HUES64 (cell line): ENCODE data around the gene NBEA.

Experiments
- H3K27ac ChIP-seq: 2 replicates; pipeline ENCODE4 v1.7.0; 2013; ENCODE audit warnings: low read depth, low read length, inconsistent platforms
- H3K27me3 ChIP-seq: 2 replicates; pipeline ENCODE4 v1.6.1; 2013; ENCODE audit warnings: mild to moderate bottlenecking, low read length; ENCODE audit not compliant: insufficient read depth
- H3K36me3 ChIP-seq: 2 replicates; pipeline ENCODE4 v1.6.1; 2013; ENCODE audit warnings: mild to moderate bottlenecking, low read length; ENCODE audit not compliant: insufficient read depth
- H3K4me1 ChIP-seq: 2 replicates; pipeline ENCODE4 v1.6.1; 2013; ENCODE audit warnings: mild to moderate bottlenecking, low read length, moderate library complexity; ENCODE audit not compliant: insufficient read depth
- H3K4me3 ChIP-seq: 2 replicates; pipeline ENCODE4 v1.5.1; 2013; ENCODE audit warnings: mild to moderate bottlenecking, low read length, moderate library complexity
- H3K9ac ChIP-seq: 2 replicates; pipeline ENCODE4 v1.6.1; 2013; ENCODE audit warnings: mild to moderate bottlenecking, low read depth, low read length
- H3K9me3 ChIP-seq: 2 replicates; pipeline ENCODE4 v1.6.1; 2013; ENCODE audit warnings: low read depth, low read length; ENCODE audit not compliant: insufficient read depth
- WGBS: fragments of 150-250, 120-280 bp; methylation state at CpG from one replicate; pipeline ENCODE4 v1.1.7; 2013; ENCODE audit warnings: missing lambda C conversion rate; 5-methylcytosine and 5-hydroxymethylcytosine counted together

Gene NBEA

DNA sequence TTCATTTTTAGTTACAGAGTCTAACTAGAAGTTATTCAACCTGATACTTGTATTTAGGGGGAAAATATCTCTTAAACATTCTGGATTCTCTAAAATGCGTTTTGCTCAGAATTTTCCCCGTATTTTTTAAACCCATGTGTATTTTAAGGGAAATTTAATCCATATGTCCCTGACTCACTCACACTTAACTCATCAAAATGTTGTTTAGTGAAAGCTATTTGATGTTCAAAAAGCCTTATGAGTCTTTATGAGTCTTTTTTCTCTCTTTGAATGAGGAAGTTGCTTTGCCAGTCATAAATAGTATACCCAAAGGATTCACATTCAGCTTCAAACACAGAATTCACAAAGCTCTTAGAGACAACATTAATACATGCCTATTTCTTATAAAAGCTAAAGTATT lies 518.0 kb downstream of the NBEA start:
- Histone ChIP-seq H3K4me3 (no peak overlapping the region), H3K27ac (no peak overlapping the region), H3K36me3 (no peaks in the 10 kb centered on the region), H3K4me1 (no peaks in the 10 kb centered on the region), H3K27me3 (no peaks in the 10 kb centered on the region), H3K9me3 (no peaks in the 10 kb centered on the region), H3K9ac (no peak overlapping the region)
- no CpG with 5 or more reads among the region's 2 CpGs for WGBS

GRCh38 chr13:35465371-35465770 lies 523.3 kb downstream of the NBEA start:
- WGBS: no CpG with 5 or more reads among the region's 3 CpGs

GRCh38 chr13:35468195-35468594 lies 526.1 kb downstream of the NBEA start:
- Histone ChIP-seq H3K9me3 (no peaks in the 10 kb centered on the region), H3K27ac (no peak overlapping the region), H3K4me3 (no peak overlapping the region), H3K9ac (no peak overlapping the region), H3K36me3 (no peaks in the 10 kb centered on the region), H3K27me3 (peaks cover 42% of the 10 kb centered on the region), H3K4me1 (peaks cover 26% of the 10 kb centered on the region; the same call in 1 of the 2 replicates)
- 100% methylated on average over 1 of the region's 1 CpG for WGBS

More at GRCh38 chr13:35465371-35465770, 523.3 kb downstream of the NBEA start:
- H3K4me1 ChIP-seq: peaks cover 8% of the 10 kb centered on the region; the same call in 1 of the 2 replicates
- no peaks in the 10 kb centered on the region for H3K36me3 ChIP-seq
- H3K4me3 ChIP-seq: no peak overlapping the region
- H3K9me3 ChIP-seq: no peaks in the 10 kb centered on the region
- no peak overlapping the region for H3K9ac ChIP-seq
- H3K27me3 ChIP-seq: peaks cover 14% of the 10 kb centered on the region
- H3K27ac ChIP-seq: no peak overlapping the region

DNA sequence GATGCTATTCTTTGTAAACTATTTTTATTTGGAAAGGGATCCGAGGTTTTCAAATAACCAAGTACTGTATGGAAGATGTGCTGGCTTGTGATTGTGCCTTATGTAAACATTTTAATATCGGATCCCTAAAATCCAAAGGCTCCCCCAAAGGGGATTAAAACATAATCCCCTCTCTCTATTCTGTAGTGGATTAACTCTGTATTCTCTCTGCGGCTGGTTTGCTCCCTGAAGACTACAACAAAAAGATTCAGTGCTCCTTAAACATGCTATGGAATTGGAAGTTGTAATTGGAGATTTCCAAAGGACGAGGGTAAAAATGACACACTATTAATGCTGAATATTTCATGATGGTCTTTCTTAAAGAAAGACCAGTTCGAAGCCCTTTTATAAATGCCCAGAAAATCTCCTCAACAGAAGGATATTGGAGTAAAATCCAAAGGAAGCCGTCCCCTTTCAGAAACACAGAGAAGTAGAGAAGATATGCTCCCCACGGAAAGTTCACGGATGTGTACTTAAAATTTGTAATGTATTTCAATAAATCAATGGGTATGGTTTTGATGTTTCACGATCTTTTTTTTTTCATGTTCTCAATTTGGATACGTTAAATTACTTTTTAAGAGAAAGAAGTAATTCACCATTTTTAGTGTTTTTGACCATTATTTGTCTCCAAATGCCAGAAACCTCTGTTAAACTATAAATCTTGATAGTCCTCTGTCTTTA lies 527.9 kb downstream of the NBEA start:
- Histone ChIP-seq H3K4me3 (peak overlapping the region; percentile 66), H3K36me3 (no peaks in the 10 kb centered on the region), H3K27me3 (peaks cover 59% of the 10 kb centered on the region), H3K4me1 (peaks cover 32% of the 10 kb centered on the region; the same call in 1 of the 2 replicates), H3K27ac (no peak overlapping the region), H3K9ac (no peak overlapping the region), H3K9me3 (no peaks in the 10 kb centered on the region)
- WGBS: 46% methylated on average over 6 of the region's 10 CpGs

DNA sequence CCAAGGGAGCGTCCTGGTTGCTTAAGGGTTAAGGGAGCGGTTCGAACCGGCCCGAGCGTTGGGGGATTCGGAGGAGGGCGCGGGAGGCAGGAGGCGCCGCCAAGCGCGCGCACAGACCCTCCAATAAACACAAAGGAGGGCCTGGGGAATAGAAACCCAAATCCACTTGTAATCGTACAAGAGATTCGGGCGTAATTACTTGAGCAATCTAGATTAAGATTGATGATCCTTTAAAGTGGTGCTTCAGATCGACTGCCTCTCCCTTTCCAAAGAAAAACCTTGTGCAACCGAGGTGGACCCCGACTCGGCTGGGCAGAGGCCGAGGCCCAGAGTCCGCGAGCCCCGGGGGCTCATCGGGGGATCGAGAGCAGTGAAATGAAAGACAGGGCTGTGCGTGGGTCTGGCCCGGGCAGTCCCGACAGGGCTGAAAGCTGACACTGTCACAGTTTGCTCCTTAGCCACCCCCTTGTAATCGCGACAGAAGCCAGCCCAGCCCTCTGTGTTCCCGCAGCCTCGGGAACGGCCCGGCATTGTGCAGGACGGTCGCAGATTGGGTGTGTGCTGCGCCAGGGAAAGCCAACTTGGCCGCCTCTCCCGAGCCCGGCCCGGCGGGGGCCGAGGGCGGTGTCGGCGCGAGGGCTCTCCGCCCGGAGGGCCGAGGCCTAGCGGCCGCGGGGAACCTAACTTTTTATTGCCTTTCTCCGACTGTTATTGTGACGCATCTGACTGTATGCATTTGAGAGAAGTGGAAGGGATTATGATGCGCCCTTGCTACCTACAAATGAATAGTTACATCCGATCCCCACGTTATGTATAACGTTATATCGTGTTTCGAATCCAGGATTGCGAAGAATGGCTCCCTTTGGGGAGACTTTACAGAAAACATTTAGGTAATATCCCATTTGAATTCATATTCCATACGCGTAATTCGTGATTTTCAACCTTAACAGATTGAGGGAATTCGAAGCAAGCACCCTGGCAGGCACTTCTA lies 528.9 kb downstream of the NBEA start:
- Histone ChIP-seq H3K27me3 (peaks cover 69% of the 10 kb centered on the region), H3K4me1 (peaks cover 32% of the 10 kb centered on the region; the same call in 1 of the 2 replicates), H3K4me3 (peak overlapping the region; percentile 66), H3K9ac (peak overlapping the region; percentile 67), H3K9me3 (no peaks in the 10 kb centered on the region), H3K36me3 (no peaks in the 10 kb centered on the region), H3K27ac (no peak overlapping the region)
- WGBS: under 1% methylated on average over 68 of the region's 68 CpGs

- Histone ChIP-seq H3K9ac (no peak overlapping the region), H3K27me3 (peaks cover 78% of the 10 kb centered on the region), H3K4me3 (peak overlapping the region; percentile 66), H3K36me3 (no peaks in the 10 kb centered on the region), H3K4me1 (peaks cover 37% of the 10 kb centered on the region), H3K27ac (no peak overlapping the region), H3K9me3 (no peaks in the 10 kb centered on the region)
- 4% methylated on average over 24 of the region's 28 CpGs for WGBS
Observed at GRCh38 chr13:35471706-35472322, 529.7 kb downstream of the NBEA start.

DNA sequence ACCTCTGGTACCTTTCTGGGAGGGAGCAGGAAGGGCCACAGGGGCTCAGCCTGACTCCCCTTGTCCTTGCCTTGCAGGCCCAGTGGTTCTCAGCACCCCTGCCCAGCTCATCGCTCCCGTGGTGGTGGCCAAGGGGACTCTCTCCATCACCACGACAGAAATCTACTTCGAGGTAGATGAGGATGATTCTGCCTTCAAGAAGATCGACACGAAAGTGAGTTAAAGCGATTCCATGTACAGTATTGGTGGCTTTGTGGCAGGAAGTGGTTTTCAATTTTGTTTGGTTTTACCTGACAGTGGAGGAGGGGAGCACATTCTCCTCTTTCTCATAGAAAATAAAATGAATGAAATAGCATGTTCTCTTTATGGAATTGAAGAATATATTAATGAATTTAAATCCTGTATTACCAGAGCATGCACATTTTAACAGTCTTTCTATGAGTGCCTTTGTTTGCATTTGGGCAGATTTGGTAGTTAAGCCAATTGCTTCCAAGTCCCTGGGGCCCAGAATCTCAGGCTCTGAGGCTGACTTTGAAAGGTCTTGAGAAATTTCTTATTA lies 530.3 kb downstream of the NBEA start:
- Histone ChIP-seq H3K36me3 (no peaks in the 10 kb centered on the region), H3K4me1 (peaks cover 42% of the 10 kb centered on the region), H3K27me3 (peaks cover 84% of the 10 kb centered on the region), H3K9ac (no peak overlapping the region), H3K9me3 (no peaks in the 10 kb centered on the region), H3K4me3 (peak overlapping the region; percentile 66), H3K27ac (no peak overlapping the region)
- WGBS: 11% methylated on average over 7 of the region's 7 CpGs

GRCh38 chr13:35473206-35473775 lies 531.2 kb downstream of the NBEA start:
- H3K27me3 ChIP-seq: peaks cover 93% of the 10 kb centered on the region
- peaks cover 42% of the 10 kb centered on the region for H3K4me1 ChIP-seq
- no peaks in the 10 kb centered on the region for H3K9me3 ChIP-seq

GRCh38 chr13:35473802-35474201 lies 531.7 kb downstream of the NBEA start:
- Histone ChIP-seq H3K4me1 (peaks cover 42% of the 10 kb centered on the region), H3K27me3 (peaks cover 98% of the 10 kb centered on the region)
- WGBS: 80% methylated on average over 2 of the region's 2 CpGs

More at GRCh38 chr13:35473206-35473775, 531.2 kb downstream of the NBEA start:
- Histone ChIP-seq H3K4me3 (no peak overlapping the region), H3K9ac (no peak overlapping the region), H3K36me3 (no peaks in the 10 kb centered on the region), H3K27ac (no peak overlapping the region)

DNA sequence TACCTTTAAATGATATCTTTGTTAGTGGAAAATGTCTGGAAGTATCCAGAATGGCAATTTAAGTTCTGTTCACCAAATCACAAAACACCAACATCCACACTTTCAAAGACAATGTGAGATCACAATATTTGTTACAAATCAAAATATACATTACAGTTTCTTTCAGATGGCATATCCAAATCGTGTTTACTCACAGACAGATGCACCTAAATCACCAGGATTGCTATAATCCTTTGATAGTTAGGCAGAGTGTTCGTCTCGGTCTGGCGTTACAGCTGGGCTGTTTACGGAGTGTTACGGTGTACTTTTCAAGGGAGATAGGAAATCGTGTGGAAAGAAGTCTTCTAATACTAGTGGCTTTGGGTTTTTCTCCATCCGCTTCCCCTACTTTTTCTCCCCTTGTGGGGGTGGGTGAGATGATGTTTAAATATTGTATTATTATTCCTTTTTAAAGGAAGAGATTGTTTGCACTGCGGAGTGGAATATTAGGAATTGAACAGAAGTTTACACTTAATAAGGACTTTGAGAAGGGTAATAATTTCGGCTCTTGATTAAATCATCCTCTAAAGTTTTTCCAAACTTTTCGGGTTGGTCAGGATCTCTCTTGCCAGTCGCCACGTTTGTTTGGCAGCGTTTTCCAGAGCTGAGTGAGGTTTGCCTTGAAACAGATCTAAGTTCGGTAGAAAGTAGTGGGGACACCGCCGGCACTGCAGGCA lies 532.6 kb downstream of the NBEA start:
- no peak overlapping the region for H3K27ac ChIP-seq
- peak overlapping the region; percentile 51 for H3K4me3 ChIP-seq

More at GRCh38 chr13:35473802-35474201, 531.7 kb downstream of the NBEA start:
- H3K4me3 ChIP-seq: no peak overlapping the region
- no peaks in the 10 kb centered on the region for H3K36me3 ChIP-seq
- no peaks in the 10 kb centered on the region for H3K9me3 ChIP-seq
- H3K27ac ChIP-seq: no peak overlapping the region
- no peak overlapping the region for H3K9ac ChIP-seq

More for the DNA sequence above, 532.6 kb downstream of the NBEA start:
- no peak overlapping the region for H3K9ac ChIP-seq
- no peaks in the 10 kb centered on the region for H3K9me3 ChIP-seq
- H3K36me3 ChIP-seq: no peaks in the 10 kb centered on the region
- peaks cover 100% of the 10 kb centered on the region for H3K27me3 ChIP-seq
- peaks cover 49% of the 10 kb centered on the region for H3K4me1 ChIP-seq
- 4% methylated on average over 15 of the region's 17 CpGs for WGBS
